Measurements from ENCODE around the gene AFF1. TPM values are rescaled to one million over a fixed set of nuclear protein-coding genes. Genes with fewer than 3 reads are reported as not detected.

The AFF1 gene
- total and polyA plus RNA-seq, 2 of the 4 experiments (the other 2 are of a cell fraction): 7.0 to 9.6 TPM

DNA sequence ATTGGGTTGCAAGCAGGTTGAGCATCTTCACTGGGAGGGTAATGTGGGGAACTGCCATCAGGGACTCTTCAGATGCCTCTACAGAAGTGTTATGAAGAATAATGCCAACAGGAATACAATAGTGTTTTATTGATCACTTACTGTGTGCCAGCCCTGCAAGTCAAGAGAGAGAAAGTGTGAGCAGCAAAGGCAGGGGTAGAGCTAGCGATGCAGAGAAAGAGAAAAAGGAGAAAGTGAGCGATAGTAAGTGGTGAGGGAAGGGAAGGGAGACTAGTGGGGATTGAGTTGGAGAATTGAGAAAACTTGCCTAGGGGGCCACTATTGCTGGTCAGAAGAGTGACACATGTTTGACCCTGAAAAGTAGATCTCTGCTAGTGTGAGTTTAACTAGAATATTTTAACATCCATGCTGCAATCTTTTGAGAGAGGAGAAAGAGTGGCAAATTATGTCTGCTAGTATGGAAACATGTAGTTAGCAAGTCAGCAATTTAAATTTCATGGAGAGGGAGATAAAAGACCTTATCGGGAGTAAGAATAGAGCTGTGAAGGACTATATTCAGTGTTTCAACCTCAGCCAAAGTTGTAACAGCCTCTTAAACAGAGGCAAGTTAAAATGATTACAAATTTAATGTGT lies 12.2 kb downstream of the AFF1 start:
- in situ Hi-C loops (cut with MboI; ENCODE audit: low sequenced_read_pairs): no loop called here
- peak; percentile 52 for ATAC-seq (ENCODE audit: low read depth)

More for the DNA sequence above, 12.2 kb downstream of the AFF1 start:
- H4K20me1 ChIP-seq (ENCODE audit: insufficient read depth, low read length): peaks cover 7% of the 10 kb centered on the region; the same call in 1 of the 2 replicates
- H4K8ac ChIP-seq (ENCODE audit: low read depth in 2 of 2, low read length in 2 of 2): no peak overlapping the region
- H2BK120ac ChIP-seq (ENCODE audit: low read depth, low read length): no peak overlapping the region
- ChIA-PET CTCF (no interaction called here), POLR2A (ENCODE audit: unreplicated experiment) (no interaction called here)
- no peak overlapping the region for H3K18ac ChIP-seq (ENCODE audit: low read depth, low read length)
- H2AK5ac ChIP-seq (ENCODE audit: low read depth, low read length): peak overlapping the region; percentile 0; the same call in 1 of the 2 replicates
- H3K27ac ChIP-seq (ENCODE audit: insufficient read depth, low read length): no peak overlapping the region
- H2BK20ac ChIP-seq (ENCODE audit: low read depth, low read length): peak overlapping the region; percentile 31; the same call in 1 of the 2 replicates
- peaks cover 21% of the 10 kb centered on the region for H3K4me1 ChIP-seq (ENCODE audit: control insufficient read depth, insufficient read depth, low read length)
- H3K9ac ChIP-seq (ENCODE audit: low read depth, low read length): no peak overlapping the region; the same call in 1 of the 2 replicates
- TF ChIP-seq, protein P1, sequence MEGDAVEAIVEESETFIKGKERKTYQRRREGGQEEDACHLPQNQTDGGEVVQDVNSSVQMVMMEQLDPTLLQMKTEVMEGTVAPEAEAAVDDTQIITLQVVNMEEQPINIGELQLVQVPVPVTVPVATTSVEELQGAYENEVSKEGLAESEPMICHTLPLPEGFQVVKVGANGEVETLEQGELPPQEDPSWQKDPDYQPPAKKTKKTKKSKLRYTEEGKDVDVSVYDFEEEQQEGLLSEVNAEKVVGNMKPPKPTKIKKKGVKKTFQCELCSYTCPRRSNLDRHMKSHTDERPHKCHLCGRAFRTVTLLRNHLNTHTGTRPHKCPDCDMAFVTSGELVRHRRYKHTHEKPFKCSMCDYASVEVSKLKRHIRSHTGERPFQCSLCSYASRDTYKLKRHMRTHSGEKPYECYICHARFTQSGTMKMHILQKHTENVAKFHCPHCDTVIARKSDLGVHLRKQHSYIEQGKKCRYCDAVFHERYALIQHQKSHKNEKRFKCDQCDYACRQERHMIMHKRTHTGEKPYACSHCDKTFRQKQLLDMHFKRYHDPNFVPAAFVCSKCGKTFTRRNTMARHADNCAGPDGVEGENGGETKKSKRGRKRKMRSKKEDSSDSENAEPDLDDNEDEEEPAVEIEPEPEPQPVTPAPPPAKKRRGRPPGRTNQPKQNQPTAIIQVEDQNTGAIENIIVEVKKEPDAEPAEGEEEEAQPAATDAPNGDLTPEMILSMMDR (conservative IDR thresholded peaks at IDR 0.05; ENCODE audit: low read depth, low read length): no peak
- TF ChIP-seq MXI1 (IDR thresholded peaks at IDR 0.05; ENCODE audit: borderline replicate concordance, low read depth, low read length) (no peak), CHD1 (IDR thresholded peaks at IDR 0.05; ENCODE audit: low read depth, low read length) (no peak), BHLHE40 (IDR thresholded peaks at IDR 0.05; ENCODE audit: low read depth, low read length) (no peak), POLR2A (IDR thresholded peaks at IDR 0.05; ENCODE audit: low read depth, low read length) (no peak), FOS (IDR thresholded peaks at IDR 0.05; ENCODE audit: low read depth, low read length) (no peak)
- H2BK5ac ChIP-seq (ENCODE audit: low read depth, low read length, poor library complexity, severe bottlenecking): no peak overlapping the region
- H3K4ac ChIP-seq (ENCODE audit: low read depth, low read length): no peak overlapping the region
- no peak overlapping the region; the same call in 1 of the 2 replicates for H4K91ac ChIP-seq (ENCODE audit: insufficient read depth, low read depth, low read length)
- no peak overlapping the region; the same call in 1 of the 2 replicates for H3K4me2 ChIP-seq (ENCODE audit: low read depth, low read length)
- dilution Hi-C loops (cut with HindIII; ENCODE audit: low sequenced_read_pairs, unreplicated experiment): no loop called here
- BruUV-seq (replicated peaks): no TSS peak
- DNase-seq: no peak
- H3K9me1 ChIP-seq (ENCODE audit: insufficient read depth, low read length): peaks cover 8% of the 10 kb centered on the region
- WGBS, 2 experiments (ENCODE audit: extremely low coverage in 2 of 2, insufficient read length in 1 of 2): 100% methylated on average over 1 of the region's 3 CpGs
- peaks cover 17 to 50% of the 10 kb centered on the region in 2 experiments for H3K79me1 ChIP-seq (ENCODE audit: low read depth in 1 of 2, low read length in 2 of 2)
- H3K9me3 ChIP-seq (ENCODE audit: control insufficient read depth, insufficient read depth, low read length): no peaks in the 10 kb centered on the region
- H3K36me3 ChIP-seq (ENCODE audit: control insufficient read depth, insufficient read depth, low read length): no peaks in the 10 kb centered on the region
- H3K23ac ChIP-seq (ENCODE audit: low read depth, low read length): no peak overlapping the region
- H2BK15ac ChIP-seq (ENCODE audit: low read depth, low read length): no peak overlapping the region
- no peak overlapping the region for H3K56ac ChIP-seq (ENCODE audit: extremely low read depth, insufficient read depth, low read length)
- 0 out of 2 replicates have a peak overlapping the region, but pooled peaks have one; percentile 23 for H3K14ac ChIP-seq (replicated peaks; ENCODE audit: low read depth, low read length)
- no peak overlapping the region for H2AFZ ChIP-seq (replicated peaks; ENCODE audit: low read length, poor library complexity)
- no peak overlapping the region for H2AK9ac ChIP-seq (replicated peaks; ENCODE audit: low read depth, low read length, poor library complexity)
- no peak overlapping the region for H3K4me3 ChIP-seq (ENCODE audit: insufficient read depth, low read depth, low read length)
- intact Hi-C loops (cut with micrococcal nuclease): no loop called here
- no peaks in the 10 kb centered on the region for H3K27me3 ChIP-seq (ENCODE audit: control insufficient read depth, insufficient read depth, low read length)
- no peak overlapping the region for H4K5ac ChIP-seq (ENCODE audit: low read depth, low read length)

All from IMR-90 (cell line).